Fibroblast of skin of abdomen (primary cell): ENCODE results near the gene MIPEP.
"Not testable (repeated sequence)": the region's sequence is repeated elsewhere in the genome, so short reads cannot be mapped to it uniquely, and the experiment has no call there.

Experiments
- DNase-seq: peaks from one replicate; pipeline ENCODE4 v3.0.0-alpha.2; 2013

The MIPEP gene

DNA sequence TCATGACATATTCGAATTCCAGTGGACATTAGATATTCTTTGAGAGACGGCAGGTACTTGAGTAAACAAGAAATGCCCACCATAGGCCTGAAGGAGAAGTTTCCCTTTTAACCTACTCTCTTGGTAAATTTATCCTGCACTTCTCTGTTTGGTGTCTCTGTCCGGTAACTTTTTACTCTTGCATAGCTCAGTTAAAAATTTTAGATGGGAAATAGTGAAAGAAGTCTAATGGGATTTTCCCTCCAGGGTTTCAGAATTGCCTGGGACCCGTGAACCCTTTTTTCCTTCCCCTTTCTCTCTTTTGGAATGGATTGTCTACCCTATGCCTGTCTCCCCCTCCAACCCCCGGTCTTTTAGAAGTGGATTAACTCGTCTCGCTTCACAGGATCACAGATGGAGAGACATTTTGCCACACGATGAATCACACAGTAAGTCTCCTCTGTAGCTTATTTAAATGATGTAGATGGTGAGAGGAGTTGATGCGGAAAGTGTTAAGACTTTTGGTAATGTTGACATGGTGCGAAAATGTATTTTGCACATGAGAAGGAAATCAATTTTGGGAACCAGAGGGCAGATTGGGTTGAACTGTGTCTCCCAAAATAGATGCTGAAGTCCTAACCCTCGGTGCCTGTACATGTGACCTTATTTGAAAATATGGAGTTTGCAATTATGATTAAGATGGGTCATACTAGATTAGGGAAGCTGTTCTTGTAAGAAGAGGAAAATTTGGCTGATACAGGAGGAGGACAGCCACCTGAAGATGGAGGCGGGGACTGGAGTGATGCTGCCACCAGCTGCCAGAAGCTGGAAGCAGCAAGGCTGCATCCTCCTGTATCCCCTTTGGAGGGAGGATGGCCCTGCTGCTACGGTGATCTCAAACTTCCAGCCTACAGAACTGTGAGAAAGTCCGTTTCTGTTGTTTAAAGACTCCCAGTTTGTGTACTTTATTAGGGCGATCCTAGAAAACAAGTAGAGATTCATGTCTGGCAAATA lies 711 bp upstream of the MIPEP start:
- peak; percentile 27 for DNase-seq

DNA sequence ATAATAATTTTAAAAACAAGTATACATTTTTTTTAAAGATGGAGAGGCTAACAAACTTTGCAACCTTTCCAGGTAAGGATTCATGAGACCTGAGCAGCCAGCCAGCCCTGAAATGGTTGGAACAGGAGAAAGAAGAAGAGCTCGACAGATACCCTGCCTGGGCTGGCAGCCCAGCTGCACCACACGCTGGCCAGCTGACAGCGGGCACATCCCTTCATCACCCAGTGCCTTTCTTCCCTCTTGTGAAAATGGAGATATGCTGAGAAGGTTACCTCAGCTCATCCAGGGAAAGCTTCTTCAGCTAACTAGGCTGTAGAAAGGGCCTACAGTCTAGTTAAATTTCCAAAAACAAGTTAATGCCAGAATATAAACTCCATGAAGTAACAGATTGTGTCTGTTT lies 4.8 kb downstream of the MIPEP start:
- not testable (repeated sequence) for DNase-seq

GRCh38 chr13:23883255-23883654 lies 5.9 kb downstream of the MIPEP start:
- DNase-seq: no peak

DNA sequence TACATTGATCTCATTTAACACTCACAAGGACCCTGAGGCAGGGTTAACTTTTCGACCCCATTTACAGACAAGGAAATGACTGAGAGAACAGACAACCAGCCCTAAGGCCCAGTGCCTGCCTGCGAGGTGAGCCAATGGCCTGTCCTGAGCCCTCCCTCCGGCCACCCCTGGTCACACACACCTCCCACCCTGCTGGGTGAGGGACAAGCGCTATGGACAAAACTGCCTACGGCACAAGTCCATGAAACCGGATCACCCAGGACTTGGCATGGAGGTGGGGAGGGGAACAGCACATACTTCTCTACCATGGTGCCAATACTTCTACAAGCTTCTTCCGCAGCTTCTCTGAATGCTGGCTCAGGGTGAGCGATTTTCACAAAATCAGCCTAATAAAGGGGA lies 7.8 kb downstream of the MIPEP start:
- DNase-seq: not testable (repeated sequence)

GRCh38 chr13:23880493-23881401 lies 8.5 kb downstream of the MIPEP start:
- not testable (repeated sequence) for DNase-seq

DNA sequence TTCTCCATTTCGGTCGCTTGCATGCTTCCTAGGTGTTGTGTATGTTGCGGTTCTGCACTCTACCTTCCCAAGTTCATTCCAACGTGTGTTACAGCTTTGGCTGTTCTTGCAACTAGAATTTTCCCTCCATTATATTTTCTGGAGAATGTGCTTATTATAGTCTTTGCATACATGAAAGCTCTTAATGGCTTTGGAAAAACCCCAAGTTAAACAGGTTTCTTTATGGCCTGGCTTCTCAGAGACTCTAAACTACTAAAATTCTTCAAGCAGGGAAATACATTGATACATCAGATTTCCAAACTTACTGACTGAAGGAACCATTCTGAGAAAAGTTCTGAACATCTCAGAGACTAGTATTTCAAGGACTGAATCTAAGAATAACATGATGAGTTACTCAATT lies 11.9 kb downstream of the MIPEP start:
- no peak for DNase-seq

DNA sequence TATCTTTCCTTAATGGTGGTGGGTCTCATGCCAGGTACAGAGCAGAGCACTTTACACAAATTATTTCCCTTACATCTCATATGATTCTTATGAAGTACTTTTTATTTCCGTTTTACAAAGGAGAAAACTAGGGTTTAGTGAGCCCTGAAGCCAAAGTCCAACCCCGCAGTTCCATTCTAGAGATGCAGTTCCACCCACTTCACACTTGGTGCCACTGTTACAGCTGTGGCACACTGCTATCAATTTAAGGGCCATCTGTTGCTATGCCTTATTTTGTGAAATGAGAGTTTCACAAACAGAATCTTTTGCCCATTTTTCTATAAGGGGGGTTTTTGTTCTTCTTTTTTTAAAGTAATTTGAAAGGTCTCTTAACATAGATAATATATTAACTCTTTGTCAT lies 12.9 kb downstream of the MIPEP start:
- DNase-seq: no peak

DNA sequence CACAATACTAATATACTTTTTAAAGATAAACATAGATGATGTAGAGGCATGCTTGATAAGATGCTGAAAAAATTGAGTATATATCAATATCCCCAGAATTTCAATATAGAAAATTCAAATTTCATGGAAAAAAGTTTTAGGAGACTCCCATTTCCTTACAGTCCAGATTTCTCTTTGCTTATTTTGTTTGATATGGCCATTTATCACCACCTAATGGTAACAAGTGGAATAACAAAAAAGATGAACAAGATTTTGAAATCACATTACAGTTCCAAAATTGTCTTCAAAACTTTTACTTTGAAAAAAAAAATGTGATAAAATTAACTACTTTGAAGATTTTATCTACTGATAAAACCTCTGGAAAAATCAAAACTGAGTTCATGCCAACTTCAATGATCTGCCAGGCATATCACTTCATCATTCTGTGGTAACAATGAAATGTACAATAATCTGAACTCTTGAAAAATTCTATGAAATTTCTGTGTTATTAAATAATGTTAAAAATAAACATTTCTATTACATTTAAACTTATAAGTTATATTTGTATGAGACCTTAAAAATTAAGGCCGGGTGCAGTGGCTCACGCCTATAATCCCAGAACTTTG lies 17.5 kb downstream of the MIPEP start:
- DNase-seq: peak; percentile 53

DNA sequence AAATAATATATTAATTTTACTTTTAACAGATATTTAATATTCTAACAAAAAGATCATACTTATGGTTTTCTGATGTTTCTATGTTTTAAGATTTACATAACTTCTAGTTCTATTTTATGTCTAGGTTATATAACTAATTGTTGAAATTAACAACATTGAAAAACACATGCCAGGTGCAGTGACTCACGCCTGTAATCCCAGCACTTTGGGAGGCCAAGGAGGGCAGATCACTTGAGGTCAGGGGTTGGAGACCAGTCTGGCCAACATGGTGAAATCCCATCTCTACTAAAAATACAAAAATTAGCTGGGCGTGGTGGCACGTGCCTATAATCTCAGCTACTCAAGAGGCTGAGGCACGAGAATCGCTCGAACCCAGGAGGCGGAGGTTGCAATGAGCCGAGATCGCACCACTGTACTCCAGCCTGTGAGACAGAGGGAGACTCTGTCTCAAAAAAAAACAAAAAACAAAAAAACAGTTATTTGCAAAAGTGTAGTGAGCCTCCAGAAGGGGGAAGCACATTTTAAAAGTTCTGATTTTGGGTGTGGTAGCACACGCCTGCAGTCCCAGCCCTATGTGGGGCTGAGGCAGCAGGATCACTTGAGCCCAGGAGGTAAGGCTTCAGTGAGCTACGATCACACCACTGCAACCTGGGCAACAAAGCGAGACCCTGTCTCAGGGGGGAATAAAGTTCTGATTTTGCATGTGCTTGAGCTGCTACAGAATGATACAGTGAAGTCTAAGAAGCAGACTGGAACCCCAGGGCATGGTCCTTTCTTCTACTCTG lies 18.7 kb downstream of the MIPEP start:
- DNase-seq: no peak

GRCh38 chr13:23868521-23868920 lies 20.7 kb downstream of the MIPEP start:
- peak; percentile 93 for DNase-seq

DNA sequence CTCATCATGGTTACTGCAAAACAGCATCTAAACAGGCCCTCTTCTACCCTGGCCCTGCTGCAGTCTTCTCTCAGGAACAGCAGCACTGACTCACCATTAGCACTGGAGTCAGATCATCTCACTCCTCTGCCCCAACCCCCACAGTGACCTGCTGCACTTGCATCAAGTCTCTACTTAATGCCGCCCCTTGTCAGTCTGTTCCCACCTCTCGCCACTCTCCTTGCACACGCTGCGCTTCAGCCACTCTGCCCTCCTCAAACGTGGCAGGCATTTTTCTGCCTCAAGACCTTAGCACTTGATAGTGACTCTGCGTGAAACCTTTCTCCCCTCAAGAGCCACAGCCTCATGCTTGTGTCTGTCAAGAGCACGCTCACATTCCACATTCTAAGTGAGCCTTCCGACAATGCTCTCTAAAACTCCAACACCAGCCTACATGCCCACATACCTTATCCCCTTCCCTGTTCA lies 22.1 kb downstream of the MIPEP start:
- peak; percentile 57 for DNase-seq

DNA sequence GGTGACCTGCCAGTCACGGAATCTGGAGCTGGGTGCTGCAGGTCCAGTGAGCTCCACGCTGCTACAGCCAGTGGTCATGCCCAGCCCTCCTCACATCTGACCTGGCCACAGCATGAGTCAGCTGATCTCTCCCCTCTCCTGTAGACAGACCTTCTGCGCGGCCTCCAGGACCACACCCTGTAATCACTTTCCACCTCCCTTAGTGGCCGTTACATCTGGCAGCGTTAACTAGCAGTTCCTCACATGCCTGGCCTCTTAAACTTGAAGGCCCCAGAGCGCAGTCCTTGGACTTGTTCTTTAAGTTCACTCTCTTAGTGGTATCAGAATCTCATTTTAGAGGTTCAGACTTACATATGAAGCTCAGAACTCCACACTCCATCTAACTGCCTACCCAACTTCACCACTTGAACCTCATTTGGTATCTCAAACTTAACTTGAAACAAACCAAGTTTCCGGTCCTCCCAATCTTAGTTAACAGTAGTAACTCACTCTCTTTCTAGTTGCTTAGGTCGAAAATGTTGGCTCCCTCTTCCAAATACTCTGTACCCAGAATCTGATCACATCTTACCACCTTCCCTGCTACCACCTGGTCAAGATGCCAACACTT lies 22.7 kb downstream of the MIPEP start:
- DNase-seq: no peak

DNA sequence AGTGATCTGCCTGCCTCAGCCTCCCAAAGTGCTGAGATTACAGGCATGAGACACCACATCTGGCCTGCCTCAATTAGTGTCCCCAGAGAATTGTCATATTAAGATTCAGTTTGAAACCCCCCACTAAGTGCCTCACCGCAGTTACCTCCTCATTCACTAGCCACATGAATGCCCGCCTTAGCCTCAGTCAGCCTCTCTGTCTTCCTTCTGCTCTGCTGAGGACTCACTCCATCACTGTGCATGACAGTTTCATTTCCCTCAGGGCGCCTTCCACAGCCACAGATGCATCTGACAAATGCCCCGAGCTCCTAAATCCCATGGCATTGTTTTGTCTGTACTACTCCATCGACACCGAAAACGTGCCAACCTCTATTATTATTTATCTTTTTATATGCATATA lies 23.3 kb downstream of the MIPEP start:
- DNase-seq: no peak

DNA sequence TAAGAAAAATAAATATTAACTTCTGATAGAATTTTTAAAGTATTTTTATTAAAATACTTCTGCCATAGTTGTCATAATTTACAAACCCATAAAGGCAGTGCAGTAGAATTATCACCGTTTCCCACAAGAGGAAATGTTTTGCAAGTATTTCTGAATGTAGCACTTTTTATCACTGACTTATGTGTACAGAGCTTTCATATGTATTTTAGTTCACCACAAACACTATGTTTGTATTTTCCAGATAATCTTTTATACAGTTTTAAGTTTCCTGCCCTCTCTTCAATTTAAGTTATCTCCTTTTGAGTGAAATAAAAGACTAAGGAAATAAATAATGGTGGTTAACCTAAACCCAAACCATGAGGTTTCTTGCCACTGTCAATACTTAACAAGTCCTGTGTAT lies 24.2 kb downstream of the MIPEP start:
- DNase-seq: no peak

GRCh38 chr13:23861310-23861709 lies 27.9 kb downstream of the MIPEP start:
- no peak for DNase-seq

DNA sequence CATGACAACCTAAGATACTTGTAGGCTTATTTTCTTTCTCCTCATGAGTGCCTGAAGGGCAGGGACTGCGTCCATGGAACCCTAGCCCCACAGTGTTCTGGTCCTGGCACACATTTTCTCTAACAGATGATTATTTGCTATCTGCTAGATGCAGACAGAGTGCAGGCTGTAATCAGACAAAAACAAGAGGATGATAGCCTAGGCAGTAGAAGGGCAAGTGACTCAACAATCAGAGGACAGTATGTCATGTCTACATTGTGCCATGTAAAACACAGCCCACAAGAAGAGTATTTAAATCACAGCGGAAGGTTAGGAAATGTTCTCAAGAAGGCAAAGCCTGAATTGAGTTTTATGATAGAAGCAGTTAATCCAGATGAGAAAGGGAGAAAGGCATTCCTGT lies 29.3 kb downstream of the MIPEP start:
- DNase-seq: no peak

GRCh38 chr13:23859455-23859854 lies 29.7 kb downstream of the MIPEP start:
- DNase-seq: no peak

- DNase-seq: no peak
These were observed 30.7 kb downstream of the MIPEP start for GRCh38 chr13:23858546-23858945.

GRCh38 chr13:23856008-23856750 lies 33.0 kb downstream of the MIPEP start:
- DNase-seq: no peak

- no peak for DNase-seq
These were observed 33.8 kb downstream of the MIPEP start for GRCh38 chr13:23855360-23855759.

DNA sequence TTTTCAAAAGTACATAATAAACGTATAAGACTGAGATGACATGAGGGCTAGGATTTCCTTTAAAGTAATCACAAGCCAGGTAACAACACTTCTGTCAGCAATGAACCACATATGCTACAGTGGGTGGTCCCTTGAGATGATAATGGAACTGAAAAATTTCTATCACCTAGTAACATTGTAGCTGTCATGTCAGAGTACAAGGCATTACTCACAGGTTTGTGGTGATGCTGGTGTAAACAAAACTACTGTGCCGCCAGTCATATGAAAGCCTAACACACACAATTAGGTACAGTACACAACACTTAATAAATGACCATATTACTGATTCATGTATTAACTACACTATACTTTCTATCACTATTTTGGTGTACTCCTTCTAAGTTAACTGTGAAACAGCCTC lies 36.8 kb downstream of the MIPEP start:
- no peak for DNase-seq
